NK-92 treated with Interleukin-12 subunit alpha and Interleukin-12 subunit beta, amount 100 ng/mL, for 24 hours (cell line): Measurements from ENCODE around the gene APOBEC3F.
A peak's percentile ranks its signal among the peaks of the same experiment; 100 is the strongest.
"Not testable (repeated sequence)": the region's sequence is repeated elsewhere in the genome, so short reads cannot be mapped to it uniquely, and the experiment has no call there.

Source experiments
- DNase-seq: peaks from one replicate; lab custom pipeline; 2025; lab: John Stamatoyannopoulos, UW

The APOBEC3F gene

DNA sequence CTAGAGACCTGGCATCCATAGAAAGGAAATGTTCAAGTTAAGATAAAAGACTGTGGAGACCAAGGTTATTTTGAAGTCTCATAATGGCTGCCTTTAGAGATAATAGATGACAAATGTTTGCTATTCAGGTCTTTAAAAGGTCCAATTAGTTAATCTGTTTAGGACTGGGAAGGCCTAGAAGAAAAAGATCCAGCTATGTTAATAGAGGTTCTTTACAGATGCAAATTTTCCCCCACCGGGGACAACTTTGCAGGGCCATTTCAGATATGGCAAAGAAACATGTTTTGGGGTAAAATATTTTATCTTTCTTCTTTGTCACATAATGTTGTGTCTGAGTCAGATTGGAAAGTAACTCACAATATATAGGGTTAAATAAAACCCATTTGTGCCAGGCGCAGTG lies 33.3 kb downstream of the APOBEC3F start:
- no peak for DNase-seq

DNA sequence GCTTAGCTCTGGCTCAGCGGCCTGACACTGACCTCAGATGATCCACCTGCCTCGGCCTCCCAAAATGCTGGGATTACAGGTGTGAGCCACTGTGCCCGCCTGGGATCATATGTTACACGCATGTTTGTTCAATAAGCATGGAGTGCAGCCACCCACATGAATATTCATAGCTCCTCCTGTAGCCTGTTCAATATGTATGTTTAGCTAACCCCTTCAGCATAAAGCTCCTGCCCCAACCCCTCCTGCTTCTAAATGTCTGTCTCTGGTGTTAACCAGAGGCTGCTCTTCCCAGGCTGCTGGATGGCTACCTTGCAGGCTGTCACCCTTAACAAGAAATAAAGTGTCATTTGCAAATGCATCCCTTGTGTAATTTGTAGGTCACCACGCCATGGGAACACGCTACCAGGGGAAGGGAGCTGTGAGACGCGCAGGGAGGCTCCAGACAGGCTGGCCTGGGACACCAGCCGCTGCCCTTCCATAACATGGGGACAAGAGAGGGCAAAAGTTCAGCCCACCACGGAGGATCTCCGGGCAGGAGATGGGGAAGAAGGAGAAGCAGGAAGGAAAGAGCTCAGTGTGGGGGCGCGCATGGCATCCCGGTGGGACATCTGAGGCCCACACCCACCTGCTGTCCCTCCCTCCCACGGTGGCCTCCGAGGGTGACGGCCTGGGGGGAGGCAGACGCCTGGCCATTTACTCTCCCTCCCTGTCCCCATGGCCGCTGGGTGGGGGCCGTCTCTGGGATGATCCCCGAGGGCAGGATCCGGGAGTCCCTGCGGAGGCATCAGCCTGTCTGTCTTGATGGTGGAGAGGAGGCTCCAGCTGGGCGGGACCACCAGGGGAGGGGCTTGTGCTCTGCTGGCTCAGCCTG lies 35.7 kb downstream of the APOBEC3F start:
- DNase-seq: not testable (repeated sequence)

DNA sequence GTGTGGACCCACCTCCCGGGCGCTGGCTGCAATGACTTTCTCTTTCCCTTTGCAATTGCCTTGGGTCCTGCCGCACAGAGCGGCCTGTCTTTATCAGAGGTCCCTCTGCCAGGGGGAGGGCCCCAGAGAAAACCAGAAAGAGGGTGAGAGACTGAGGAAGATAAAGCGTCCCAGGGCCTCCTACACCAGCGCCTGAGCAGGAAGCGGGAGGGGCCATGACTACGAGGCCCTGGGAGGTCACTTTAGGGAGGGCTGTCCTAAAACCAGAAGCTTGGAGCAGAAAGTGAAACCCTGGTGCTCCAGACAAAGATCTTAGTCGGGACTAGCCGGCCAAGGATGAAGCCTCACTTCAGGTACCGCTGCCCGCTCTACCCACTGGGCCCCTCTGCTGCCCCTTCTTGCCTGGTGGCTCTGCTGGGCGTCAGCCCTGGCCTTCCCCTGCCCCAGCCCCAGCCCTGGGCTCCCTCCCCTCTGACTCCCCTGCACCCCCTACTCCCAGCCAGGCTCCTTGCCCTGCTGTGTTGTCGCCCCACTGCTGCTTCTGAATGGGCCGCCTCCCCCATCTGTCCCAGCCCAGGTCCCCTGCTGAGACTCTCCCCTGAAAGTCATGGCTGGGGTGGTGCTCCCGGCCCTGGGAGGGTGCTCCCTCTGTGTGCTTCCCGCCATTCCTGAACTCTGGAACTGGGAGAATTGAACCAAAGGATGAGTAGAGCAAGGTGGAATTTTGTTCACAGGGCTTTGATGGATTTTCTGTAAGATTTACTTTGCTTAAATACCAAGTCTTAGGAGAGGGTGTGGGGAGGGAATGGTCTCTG lies 36.6 kb downstream of the APOBEC3F start, which contains the start of gene APOBEC3G:
Gene APOBEC3G, plus strand, starts transcription at position 250 of the 815 bp plus-strand sequence. Its CDS starts 87 bp downstream, at position 337.
- DNase-seq: peak; percentile 52

DNA sequence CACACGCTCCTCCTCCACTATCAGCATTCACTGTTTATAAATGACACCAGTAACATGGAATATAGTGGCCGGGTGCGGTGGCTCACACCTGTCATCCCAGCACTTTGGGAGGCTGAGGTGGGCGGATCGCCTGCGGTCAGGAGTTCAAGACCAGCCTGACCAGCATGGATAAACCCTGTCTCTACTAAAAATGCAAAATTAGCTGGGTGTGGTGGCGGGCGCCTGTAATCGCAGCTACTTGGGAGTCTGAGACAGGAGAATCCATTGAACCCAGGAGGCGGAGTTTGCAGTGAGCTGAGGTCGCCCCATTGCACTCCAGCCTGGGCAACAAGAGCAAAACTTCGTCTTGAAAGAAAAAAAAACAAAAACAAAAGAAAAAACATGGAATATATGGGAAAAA lies 37.2 kb downstream of the APOBEC3F start:
- DNase-seq: not testable (repeated sequence)

DNA sequence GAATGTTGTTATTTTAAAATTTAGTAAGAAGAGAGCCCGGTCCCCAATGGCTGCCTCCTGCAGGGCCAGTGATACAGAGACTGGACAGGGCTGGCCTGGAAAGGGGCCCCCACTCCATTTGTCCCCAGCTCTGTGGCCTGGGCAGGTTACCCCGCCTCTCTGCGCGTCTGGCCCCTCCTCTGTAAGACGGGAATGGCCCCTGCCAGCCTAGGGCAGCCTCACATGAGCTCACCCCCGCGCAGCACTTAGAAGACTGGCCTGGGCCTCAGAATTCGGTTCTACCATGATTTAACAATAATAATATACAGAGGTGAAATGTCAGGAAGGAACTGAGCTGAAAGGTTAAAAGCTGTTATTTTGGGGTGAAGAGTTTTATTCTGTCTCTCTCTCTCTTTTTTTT lies 37.7 kb downstream of the APOBEC3F start:
- peak; percentile 24 for DNase-seq

DNA sequence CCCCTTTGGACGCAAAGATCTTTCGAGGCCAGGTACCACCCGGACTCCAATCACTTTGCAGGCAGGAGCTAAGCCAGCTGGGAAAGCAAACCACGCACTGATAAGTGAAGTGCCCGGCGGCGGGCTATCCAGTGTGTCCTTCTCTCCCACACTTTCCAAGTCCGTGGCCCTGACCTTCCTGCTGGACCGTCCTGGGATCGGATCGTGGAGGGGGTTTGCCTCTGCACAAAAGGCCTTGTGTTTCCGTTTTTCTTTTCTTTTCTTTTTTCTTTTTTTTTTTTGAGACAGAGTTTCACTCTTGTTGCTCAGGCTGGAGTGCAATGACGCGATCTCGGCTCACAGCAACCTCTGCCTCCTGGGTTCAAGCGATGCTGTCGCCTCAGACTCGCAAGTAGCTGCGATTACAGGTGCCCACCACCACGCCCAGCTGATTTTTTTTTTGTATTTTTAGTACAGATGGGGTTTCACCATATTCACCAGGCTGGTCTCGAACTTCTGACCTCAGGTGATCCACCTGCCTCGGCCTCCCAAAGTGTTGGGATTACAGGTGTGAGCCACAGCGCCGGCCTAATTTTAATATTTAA lies 38.5 kb downstream of the APOBEC3F start:
- DNase-seq: not testable (repeated sequence)

DNA sequence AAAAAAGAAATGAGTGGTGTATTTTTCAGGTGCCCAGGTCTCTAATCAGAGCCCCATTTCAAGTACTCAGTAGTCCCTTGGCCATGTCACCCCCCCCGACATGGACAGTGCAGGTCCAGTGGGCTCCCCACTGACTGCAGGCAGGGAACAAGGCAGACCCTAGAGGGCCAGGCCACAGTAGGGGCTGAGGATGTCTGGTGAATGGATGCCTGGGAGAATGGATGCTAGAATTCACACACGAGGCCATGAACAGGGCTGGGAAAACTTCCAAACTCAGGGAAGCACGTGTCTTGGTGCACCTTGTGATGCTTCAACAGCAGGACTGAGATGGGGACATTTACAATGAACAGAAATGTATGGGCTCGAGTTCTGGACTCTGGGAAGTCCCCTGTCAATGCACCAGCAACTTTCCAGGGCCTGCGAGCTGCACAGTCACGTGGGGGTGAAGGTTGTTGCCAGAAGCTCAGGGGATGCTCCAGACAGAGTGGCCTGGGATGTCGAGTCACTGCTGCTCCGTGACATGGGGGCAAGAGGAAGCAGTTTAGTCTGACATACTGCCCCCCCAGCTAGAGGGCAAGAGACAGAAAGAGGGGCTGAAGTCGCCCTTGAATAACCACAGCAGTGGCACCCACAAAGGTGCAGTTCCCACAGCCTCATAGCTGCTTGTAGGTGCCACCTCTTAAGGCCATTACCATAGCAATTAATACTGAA lies 39.5 kb downstream of the APOBEC3F start:
- peak; percentile 20 for DNase-seq

DNA sequence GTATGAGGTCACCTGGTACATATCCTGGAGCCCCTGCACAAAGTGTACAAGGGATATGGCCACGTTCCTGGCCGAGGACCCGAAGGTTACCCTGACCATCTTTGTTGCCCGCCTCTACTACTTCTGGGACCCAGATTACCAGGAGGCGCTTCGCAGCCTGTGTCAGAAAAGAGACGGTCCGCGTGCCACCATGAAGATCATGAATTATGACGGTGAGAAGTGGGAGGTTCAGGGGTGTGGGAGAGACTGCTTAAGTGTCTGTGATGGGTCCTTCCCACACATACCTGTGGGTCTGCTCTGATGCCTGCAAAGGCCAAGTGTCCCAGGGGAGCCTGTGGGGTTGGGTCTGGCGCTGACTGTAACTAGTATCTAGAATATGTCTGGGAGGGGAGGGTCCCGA lies 40.4 kb downstream of the APOBEC3F start:
- DNase-seq: no peak

DNA sequence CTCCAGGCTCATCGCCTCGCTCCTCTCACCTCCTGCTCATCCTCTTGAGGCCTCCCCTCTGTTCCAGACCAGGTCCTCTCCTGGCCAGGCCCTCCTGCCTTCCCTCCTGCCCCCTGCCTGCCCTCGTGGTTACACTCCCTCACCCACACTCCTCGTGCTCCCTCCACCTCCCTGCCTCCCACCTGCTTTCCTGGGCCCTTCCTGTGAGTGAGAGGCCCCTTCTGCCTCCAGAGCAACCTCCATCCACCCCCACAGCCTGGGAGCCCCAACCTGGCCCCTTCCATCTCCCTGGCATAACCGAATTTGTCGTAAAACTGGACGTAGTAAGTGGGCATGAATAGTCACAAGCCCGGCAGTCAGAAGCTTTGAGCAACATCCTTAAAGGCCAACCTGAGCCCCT lies 40.9 kb downstream of the APOBEC3F start:
- no peak for DNase-seq

DNA sequence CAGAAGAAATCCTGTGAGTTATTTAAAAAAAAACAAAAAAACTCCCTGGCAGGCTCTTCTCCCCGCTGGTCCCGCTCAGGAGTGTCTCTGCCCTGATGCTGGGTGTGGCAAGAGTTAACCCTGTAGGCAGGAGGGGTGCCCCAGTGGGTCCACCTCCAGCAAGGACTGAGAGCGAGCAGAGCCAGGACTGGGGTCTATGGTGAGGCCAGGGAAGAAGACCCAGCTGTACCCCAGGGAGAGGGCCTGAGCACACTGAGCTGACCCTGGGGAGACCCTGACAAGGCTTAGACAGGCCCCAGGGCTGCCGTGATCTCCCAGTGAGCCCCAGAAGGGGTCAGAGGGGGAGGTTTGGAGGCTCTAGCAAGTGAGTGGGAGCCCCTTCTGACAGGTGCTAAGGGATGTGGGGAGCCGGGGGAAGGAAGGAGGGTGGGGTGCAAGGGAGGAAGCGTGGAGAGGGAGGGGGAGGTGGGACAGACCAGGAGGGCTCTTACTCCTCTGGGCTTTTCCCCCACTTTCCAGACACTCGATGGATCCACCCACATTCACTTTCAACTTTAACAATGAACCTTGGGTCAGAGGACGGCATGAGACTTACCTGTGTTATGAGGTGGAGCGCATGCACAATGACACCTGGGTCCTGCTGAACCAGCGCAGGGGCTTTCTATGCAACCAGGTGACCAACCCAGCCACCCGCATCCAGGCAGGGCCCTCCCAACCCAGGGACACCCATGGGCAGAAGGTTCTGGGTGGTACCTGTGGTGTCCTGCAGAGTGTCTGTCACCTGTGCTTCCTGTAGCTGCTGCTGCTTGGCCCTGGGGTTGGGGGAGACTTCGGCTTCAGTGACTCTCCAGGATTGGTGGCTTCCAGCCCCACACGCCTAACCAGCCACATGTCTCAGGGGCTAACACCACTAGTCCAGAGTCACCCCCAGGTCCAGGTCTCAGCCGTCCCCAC lies 42.8 kb downstream of the APOBEC3F start:
- DNase-seq: no peak

DNA sequence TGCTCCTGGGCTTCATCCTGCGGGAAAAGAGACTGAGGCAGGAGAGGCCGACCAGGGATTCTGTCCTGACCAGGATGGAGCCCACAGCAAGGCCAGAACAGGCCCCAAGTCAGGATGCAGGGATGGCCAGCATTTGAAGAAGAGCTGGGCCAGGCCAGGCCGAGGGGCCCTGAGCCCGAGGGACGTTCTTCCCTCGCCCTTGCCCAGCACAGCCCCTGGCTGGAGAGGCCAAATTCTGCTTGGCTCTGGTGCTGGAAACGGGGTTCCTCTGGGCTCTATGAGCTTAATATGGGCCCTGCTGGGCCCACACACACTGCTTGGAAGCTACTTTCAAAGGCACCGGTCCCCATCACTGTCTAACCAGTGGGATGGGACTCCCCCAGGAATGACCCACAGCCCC lies 44.0 kb downstream of the APOBEC3F start:
- DNase-seq: no peak

DNA sequence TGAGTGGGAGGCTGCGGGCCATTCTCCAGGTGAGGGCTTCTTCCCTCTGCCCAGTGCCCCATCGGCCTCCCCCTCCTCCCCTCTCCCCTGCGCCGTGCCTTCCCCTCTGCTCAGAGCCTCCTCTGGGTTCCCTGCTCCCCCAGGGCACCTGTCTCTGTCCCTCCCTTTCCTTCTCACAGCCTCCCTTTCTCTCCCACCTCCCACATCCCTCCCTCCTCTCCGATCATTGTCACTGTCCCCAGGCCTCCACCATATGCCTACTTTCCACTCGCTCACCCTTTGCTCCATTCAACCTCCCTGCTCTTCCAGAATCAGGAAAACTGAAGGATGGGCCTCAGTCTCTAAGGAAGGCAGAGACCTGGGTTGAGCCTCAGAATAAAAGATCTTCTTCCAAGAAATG lies 46.4 kb downstream of the APOBEC3F start:
- no peak for DNase-seq

DNA sequence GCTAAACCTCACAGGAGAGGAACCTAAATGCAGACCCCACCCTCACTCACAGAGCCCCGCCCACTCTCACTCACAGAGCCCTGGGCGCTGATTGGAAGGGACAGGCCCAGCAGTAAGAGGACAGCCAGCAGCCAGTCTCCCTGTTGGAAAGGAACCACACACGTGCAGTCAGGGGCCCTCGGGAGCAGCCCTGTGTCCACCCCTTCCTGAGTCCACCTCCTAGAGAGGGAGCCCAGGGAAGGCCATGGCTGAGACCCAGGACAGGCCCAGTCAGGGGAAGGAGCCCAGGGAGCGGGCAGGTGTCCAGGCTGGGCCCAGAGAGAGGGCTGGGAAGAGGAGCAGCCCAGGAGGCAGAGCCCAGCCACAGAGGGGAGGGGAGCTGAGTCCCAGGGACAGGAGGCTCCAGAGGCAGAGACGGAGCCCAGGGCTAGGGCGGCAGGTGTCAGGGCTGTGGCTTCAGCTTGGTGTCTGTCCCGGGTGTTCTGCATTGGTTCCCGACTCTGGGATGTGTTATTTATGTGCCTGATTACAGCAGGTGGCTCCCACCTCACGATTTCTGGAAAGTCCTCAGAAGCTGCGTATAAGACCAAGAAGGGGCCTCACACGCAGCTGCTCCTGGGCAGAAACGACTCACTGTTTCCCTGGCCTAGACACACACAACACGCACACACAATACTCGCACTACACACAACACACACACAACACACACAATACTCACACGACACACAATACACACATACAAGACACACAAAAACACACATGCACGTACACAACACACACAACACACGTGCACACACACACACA lies 47.4 kb downstream of the APOBEC3F start:
- no peak for DNase-seq

DNA sequence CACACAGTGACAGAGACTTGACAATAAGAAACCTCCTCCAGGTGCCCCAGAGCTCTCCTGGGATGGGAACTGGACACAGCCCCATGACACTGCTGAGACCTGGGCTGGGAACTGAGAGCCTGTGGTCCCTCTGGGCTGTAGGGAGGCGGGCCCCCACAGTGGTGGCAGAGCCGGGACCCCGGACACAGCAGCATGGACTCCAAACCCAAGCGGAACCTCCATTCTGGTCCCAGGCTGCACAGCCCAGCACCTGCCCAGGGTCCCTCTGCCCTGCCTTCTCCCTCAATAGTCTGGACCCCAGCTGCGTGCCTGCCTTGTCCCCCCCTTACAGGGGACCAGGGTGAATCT lies 48.0 kb downstream of the APOBEC3F start:
- DNase-seq: no peak

DNA sequence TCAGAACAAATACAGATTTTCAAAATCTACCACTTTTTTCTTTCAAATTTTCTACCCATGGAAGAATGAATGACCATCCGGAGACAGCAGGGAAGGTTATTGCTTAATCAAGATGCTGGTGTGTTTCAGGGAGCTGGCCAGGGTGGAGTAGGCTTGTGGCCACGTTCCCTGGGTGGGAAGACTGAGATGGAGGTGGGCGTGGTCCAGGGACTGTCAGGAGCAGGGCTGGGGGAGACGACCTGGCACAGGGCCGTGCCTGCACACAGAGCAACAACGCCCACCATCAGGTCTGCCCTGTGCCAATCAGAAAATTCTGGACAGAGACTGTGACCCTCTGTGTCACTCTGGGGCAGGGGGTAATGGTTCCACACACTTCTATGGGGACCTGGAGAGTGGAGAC lies 49.3 kb downstream of the APOBEC3F start:
- DNase-seq: peak; percentile 49

DNA sequence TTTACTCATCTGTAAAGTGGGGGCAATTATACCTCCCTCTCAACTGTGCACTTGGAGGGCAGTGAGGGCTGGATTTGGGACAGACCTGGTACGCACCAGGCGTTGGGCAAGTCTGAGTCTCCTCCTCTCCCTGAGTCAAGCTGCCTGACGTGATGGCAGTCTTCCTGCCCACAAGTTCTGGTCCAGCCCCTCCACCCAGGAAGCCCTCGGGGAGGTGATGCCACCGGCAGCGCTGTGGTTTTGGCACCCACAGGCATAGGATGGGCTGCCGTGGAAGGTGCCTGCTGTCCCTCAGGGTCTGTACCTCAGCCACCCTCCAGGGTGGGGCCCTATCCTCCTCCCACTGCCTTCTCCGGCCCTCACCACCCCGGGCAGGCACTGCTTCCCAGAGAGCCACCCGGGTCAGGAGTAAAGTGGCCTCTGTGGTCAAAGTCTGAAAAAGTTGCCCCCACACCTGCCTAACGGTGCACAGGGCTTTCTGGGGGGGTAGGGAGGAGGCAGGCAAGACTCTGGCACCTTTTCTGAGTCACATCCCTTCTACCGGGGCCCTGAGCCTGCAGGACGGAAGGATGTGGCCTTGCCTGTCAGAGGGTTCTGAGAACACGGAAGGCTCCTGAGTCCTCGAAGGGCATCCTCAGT lies 49.9 kb downstream of the APOBEC3F start:
- DNase-seq: peak; percentile 97

DNA sequence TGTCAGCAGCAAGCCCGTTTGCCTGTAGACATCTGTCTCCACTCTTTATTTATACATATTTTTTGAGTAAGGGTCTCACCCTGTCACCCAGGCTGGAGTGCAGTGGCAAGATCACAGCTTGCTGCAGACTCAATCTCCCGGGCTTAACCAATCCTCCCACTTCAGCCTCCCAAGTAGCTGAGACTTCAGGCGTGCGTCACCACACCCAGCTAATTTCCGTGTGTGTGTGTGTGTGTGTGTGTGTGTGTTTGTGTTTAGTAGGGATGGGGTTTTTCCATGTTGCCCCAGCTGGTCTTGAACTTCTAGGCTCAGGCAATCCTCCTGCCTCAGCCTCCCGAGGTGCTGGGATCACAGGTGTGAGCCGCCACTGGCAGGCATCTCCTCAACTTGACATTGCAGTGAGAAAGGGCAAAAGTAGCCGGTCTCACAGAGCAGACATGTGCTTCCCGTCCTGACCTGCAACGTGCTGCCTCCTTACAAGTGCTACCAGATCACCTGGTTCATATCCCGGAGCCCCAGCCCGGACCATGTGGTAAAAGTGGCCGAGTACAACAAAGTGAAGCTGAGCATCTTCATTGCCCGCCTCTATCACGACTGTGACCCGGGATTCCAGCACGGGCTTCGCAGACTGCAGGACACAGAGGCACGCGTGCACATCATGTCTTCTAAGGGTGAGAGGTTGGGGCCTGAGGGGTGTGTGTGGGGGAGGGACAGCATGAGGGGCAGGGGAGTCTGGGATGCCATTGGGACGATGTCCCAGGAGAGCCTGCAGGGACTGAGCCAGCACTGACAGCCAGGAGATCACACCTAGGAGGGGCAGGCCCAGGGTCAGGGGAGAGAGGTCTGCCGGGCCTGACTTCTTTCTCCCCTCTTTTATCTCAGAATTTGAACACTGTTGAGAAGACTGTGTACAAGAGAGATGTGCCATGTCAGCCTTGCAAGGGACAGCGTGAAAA lies 50.7 kb downstream of the APOBEC3F start:
- DNase-seq: peak; percentile 61

DNA sequence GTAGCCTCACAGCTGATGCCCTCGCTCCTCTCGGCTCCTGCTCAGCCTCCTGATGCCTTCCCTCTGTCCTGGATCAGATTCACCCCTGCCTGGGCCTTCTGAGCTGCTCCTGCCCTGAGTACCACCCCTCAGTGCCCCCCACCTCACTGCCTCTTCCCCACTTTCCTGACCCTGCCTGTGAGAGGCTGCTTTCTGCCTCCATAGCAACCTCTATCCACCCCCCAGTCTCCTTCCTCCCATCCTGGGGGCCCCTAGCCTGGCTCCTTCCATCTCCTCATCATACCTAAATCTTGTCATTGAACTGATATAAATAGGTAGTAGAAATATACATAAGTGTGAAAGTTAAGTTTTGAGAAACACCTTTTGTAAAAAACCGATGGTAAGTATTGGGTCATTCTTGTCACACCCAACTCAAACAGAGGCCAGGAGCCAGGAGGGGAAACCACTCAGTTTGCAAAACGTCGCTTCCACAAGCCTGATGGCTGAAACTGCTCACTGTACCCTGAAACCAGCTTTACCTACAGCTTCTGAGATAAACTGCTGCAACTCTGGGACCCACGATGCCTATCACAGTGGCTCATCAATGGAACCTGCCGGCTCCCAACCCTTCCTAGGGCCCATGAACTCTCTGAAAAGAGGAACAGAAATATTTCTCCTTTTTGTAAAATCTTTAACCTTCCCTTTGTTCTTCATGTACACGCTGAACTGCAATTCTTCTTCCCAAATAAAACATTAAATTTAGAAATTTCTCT lies 51.6 kb downstream of the APOBEC3F start:
- peak; percentile 40 for DNase-seq
